SHP77 treated with DMSO at 0.1 percent for 48 hours (cell line): Measurements from ENCODE around the gene SPOCD1.
"Not testable (repeated sequence)": the region's sequence is repeated elsewhere in the genome, so short reads cannot be mapped to it uniquely, and the experiment has no call there.

ENCODE experiments used
- DNase-seq: peaks from one replicate; lab custom pipeline; 2025; lab: John Stamatoyannopoulos, UW

The SPOCD1 gene

DNA sequence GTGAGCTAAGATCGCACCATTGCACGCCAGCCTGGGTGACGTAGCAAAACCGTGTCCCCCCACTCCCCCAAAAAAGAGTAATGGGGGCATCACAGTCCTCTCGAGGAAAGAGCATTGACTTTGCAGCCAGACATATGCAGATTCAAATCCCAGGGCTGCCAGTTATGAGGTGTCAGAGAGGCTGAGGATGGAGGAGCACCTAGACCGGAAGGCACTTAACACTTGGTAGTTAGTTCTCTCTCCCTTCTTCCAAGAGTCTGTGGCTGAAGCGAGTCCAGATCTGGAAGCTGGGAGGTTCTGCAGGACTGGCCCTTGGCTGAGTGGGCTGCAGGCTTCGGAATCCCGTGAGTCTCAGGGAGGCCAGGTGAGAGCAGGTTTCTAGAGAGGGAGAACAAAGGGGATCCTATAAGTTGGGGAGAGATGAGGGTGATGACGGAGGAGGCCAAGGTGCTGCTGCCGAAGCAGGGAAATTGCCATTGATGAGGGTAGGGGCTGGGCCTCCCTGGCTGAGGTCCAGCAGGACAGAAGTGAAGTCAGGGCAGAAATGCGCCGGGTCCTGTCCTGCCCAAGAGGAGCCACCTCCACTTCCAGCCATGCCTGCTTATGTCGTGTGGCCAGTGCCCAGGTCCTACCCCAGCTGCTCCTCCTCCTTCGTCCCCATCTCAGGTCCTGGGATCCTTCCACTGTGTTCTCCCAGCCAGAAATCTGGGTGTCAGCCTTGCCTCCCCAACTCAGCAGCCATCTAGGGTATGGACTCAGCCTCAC is 13.3 kb upstream of the SPOCD1 start:
- no peak for DNase-seq

DNA sequence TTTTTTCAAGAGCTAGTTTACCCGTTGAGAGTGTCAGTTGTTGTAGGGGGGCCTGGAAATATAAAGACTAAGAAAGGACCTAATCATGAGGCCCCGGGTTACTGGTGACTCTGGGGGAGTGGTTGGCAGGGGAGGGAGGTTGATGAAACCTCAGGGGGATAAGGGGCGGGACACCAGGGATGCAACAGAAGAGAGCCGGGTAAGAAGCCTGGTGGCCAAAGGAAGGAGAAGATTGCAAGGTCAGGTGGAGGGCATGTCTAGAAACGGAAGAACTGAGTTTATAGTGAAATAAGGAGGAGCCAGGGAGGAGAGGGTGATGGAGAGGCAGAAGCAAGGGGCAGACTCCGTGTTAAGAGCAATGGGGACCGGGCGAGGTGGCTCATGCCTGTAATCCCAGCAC is 12.5 kb upstream of the SPOCD1 start:
- no peak for DNase-seq

DNA sequence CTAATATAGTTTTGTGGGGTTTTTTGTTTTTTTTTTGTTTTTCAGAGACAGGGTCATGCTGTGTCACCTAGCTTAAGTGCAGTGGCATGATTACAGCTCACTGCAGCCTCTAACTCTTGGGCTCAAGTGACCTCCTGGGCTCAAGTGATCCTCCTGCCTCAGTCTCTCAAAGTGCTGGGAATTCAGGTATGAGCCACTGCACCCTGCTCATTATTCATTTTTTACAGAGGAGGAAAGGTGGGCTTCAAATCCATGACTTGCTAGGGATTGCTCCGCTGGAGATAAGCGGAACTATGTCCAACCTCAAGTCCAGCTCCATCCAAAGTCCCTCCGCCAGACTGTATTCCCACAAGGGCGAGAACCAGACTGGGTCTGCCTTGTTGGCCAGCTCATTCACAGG is 8.0 kb upstream of the SPOCD1 start:
- no peak for DNase-seq

DNA sequence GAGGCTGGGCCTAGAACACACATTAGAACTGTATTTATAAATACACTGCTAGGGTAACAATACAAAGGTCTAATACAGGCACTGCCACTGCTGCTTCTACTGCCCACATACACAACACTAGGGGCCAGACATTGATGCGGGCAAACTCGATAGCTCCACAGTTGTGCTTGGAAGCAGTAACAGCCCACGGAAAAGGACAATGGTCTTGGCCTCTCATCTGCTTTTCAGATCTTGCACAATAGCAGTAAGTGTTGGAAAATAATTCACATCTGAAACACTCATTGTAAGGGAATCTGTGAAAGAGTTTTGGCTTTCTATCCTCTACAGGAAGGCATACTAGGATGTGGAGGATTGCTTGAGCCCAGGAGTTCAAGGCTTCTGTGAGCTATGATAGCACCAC is 6.9 kb upstream of the SPOCD1 start:
- no peak for DNase-seq

DNA sequence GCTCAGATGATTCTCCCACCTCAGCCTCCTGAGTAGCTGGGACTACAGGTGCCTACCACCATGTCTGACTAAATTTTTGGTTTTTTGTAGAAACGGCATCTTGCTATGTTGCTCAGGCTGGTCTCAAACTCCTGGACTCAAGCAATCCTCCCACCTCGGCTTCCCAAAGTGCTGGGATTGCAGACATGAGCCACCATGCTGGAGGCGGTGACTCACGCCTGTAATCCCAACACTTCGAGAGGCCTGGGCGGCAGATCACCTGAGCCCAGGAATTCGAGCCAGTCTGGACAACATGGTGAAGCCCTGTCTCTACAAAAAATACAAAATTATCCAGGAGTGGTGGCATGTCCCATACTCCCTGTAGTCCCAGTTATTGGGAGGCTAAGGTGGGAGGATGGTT is 4.4 kb upstream of the SPOCD1 start:
- DNase-seq: not testable (repeated sequence)

DNA sequence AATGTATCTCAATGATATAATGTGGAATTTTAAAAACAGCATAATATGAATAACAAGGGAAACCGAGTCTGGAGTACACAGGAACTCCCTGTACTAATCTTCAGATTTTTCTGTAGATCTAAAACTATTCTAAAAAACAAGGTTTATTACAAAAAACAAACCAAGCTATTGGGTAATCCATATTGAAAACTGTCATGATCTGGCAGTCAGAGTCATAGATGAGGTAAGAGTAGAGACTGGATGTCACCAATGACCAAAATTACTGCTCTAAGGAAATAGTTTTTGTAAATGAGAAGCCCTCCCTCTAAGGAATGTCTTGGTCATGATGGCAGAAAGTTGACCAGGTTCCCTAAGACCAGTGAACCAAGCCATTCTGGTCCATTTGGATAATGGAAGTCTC is 2.4 kb upstream of the SPOCD1 start:
- DNase-seq: no peak

DNA sequence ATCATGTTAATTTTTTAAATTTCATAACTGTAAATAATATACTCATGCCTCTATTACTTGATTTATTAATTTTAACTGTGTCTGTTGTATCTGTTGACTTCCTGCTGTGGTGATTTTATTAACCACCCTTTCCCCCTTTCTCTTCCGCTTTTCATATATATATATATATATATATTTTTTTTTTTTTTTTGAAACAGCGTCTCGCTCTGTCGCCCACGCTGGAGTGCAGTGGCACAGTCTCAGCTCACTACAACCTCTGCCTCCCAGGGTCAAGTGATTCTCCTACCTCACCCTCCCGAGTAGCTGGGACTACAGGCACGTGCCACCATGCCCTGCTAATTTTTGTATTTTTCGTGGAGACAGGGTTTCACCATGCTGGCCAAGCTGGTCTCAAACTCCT is 1.1 kb upstream of the SPOCD1 start:
- DNase-seq: not testable (repeated sequence)

DNA sequence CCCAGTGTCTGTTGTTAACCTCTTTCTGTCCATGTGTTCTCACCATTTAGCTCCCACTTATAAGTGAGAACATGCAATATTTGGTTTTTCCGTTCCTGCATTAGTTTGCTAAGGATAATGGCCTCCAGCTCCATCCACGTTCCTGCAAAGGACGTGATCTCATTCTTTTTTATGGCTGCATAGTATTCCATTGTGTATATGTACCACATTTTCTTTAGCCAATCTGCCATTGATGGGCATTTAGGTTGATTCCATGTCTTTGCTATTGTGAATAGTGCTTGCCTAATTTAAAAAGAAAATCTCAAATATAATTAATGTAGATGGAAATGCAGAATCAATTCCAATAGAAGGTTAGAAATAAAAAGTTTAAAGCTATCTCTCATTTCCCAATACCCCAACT is 679 bp upstream of the SPOCD1 start:
- not testable (repeated sequence) for DNase-seq

DNA sequence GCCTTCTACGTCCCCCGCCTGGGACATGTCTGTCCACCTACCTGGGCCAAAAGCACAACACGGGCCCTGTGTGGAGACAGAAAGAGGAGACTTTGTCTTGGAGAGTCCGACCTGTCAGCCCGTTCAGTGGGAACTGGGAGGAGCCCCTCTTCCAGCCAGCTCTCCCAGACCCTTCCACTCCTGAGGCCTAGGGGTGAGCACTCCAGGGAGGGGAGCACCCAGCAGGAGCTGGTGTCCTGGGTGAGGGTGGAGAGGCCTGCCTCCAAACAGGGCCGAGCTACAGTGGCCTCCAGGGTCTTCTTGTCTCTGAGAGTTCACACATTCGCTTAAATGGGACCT is 546 bp downstream of the SPOCD1 start:
- DNase-seq: no peak

DNA sequence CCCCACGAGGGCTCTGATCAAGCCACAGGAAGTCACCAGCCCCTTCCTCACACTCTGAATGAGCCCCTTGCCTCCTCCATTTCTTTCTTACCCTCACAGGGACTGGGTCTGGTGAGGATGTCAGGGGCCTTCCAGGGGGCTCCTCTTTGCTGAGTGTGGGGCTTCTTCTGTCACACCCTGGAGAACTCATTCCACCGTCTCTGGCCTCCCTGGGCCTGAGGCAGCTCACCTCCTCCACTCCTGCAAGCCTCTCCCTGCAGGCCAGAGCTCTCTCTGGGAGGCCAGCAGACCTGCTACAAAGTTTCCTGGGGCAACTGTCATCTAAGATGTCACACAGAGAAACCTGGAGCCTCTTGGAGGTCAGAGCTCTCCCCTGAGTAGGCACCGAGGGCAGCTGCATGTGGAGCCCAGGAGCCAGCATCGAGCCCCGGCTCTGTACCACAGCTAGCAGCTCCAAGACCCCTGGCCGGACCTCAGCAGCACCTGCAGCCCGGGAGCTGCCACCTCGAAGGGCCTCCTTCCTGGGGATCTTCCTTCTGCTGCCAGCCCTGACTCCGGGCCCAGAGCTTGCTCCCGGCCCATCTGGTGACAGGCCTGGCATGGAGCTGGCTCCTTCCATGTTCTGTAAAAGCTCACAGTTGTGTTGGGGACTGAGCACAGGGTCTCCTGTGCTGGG is 1.1 kb downstream of the SPOCD1 start:
- no peak for DNase-seq

DNA sequence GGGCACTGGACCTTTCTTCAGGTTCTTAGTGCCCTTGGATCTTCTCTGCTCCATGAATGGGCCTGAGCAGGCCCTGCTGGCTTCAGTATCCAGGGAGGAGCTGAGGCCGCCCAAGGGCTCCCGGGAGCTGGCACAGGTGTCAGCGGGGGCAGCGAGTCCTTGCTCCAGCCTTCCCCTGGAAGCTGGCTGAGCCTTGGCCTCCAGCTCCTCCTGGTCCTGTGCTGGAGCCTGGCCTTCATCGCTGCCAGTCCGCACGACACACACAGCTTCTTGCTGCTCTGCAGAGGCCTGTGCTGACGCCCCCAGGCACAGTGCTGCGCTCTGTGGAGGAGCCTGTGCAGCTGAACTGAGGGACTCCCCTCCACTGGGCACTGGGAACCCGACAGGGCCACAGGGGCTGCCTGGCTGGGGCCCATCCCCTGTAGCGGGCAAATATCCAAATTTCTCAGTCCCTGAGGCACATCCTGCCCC is 1.7 kb downstream of the SPOCD1 start:
- DNase-seq: no peak

DNA sequence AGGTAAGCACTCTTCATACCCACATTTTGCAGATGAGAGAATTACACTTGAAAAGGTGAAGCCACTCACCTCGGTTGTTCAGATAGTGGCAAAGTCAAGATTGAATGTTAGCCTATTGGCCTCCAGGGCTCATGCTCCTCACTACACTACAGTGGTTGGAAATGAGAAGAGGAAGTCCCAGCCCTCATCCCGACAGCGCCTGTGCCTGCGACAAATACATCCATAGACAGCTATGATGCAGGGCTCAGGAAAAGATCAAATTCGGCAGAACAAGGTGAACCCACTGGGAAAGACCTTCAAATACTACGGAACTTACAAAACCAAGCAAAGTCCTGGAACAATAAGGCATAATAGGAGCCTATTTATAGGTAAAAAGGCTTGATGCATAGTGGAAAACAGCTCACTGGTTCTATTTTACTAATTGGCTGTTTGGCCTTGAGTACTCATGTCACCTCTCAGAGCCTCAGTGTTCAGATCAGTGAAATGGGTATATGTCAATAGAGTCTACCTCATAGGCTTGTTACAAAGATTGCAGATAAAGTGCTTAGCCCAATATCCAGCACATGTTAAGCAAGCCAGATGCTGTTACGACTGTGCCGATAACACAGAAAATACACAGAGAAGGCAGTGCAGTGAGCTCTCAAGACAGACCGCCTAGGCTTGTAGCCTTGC is 3.5 kb downstream of the SPOCD1 start:
- no peak for DNase-seq

DNA sequence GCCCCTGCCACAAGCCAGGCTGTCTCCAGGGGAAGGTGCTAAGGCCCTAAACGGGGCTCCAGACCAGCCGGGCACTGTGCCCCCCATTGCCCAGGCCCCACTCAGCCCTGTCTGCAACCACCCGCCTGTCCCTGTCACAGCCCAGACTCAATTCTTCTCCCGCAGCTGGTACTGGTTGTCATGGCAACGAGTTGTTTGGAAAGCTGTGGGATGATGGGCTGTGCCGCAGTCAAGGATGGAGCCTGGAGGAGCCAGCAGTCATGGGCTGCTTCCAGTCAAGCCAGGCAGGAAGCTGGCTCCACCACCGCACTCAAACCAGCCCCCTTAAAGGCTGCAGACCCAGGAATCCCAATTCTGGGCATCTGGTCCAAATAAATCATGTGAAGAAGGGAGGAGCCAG is 4.2 kb downstream of the SPOCD1 start:
- DNase-seq: peak; percentile 85

DNA sequence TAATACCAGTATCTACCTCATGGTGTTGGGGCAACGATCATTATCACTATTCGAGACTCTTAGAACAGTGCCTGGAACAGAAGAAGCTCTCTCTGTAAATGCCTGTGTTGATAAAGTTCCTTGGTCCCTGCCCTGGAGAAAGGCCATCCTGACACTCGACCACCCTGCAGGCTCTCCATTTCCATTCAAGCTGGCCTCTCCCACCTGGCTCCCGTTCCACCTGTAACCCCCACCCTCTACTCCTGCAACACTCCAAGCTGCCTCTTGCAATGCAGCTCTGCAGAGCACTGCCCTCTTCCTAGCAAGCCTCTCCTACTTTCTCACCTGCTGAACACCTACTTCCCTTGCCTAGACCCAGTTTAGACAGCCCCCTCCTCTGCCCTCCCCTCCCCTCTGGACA is 6.1 kb downstream of the SPOCD1 start:
- DNase-seq: no peak

DNA sequence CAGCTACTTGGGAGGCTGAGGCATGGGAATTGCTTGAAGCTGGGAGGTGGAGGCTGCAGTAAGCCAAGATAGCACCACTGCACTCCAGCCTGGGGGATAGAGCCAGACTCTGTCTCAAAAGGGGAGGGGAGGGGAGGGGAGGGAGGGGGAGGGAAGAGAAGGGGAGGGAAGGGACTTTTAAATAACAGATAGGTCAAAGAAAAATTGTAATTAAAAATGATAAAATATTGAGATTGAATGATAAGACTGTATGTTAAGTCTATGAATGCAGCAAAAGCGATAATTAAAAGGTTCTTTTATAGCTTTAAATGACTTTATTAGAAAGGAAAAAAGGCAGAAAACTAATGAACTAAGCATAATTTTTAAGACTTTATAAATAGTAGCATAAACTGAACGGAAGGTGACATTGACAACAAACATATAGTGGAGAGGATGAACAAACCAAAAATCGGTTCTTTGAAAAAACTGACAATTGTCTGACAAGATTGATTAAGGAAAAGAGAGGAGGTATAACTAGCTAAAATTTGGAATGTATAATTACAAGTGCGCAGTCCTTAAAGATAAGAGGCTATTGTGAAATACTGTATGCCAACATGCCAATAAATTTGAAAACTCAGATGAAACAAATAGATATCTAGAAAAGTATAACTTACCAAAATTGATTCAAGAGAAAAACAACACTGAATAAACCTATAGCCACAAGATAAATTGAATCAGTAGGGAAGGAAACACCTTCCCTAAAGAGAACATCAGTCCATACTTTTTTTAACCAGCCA is 8.4 kb downstream of the SPOCD1 start:
- DNase-seq: no peak

DNA sequence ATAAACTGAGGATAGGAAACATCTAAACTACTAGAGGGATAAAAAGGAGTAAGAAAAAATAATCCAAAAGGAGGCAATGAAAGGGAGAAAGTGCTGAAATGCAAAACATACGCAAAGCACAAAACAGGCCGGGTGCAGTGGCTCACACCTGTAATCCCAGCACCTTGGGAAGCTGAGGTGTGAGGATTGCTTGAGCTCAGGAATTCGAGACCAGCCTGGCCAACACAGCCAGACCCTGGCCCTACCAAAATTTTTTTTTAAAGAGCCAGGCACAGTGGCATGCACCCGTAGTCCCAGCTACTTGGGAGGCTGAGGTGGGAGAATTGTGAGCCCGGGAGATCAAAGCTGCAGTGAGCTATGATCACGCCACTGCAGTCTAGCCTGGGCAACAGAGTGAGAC is 10.5 kb downstream of the SPOCD1 start:
- no peak for DNase-seq

DNA sequence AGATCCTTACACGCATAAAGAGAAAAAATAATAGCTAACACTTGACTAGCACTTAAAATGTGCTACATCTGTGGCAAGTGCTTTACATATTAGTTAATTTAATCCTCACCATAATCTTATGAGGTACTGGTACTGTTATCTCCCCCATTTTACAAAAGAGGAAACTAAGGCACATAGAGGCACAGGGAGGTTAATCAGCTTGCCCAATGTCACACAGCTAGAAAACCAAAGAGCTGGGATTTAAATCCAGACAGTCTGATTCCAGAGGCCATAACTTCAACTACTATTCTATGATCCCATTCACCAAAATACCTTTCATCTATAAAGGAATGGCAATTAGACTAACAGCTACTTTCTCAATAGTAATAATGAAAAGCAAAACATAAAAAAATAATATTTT is 11.7 kb downstream of the SPOCD1 start:
- DNase-seq: no peak

DNA sequence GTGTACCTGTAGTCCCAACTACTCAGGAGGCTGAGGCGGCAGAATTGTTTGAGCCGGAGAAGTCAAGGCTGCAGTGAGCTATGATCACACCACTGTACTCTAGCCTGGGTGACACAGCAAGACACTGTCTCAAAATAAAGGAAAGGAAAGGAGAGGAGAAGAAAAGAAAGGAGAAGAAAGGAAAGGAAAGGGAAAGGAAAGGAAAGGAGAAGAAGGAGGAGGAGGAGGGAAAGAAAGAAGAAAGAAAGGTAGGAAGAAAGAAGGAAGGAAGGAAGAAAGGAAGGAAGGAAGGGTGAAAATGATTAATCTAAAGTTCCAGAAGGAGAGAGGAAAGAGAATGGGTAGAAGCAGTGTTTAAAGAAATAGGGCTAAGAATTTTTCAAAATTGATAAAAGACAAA is 12.2 kb downstream of the SPOCD1 start:
- DNase-seq: no peak

DNA sequence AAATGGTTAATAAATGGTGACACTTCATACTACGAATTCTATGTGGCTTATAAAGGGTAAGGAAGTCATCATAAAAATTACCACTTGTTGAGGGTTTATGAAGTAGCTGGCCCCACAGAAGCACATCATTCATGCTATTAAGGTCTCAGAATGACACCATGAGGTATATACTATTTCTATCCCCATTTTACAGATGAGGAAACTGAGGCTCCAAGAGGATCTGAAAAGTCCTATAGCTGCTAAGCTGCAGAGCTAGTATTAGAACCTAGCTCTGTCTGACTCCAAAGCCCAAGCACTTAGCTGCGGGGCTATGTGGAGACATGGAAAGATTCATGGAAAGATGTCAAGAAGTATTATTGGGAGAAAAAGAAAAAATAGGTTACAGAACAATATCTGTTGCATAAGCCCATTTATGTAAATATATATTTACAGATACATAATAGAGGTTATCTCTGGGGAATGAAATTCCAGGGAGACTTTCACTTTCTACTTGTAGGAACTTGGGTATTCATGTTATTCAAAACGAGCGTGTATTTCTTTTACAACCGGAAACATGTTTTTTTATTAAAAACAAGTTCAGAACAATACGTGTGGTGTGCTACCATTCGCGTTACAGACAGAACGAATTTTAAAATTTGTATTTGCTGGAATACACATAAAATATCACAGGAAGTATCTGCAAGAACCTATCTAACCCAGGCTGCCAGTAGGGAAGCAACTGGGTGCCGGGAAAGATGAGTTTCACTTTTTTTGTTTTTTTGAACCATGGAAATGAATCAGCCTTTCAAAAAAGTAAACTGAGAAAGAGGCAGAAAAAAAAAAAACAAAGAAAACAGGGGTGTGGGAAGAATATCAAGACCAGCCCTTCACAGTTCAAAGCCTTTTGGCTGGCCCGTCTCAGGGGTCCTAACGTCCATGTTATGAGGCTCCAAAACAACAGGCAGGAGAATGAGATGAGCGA is 13.4 kb downstream of the SPOCD1 start:
- DNase-seq: no peak

DNA sequence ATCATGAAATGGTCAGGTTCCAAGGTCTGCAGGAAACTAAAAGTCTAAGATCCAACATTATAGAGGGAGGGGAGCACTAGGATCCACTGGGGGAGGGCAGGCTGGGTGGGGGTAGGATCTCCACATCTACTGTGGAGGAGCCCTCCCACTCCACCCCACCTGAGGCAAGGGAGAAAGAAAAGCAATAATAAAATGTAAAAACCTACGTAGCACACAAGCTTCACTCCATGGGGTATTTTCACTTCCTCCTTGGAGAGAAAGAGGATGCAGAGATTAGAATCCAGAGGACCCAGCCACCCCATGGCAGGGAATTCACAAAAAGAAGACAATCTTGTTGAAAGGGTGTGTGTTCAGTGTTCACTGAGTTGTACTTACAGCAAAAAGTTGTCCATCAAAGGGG is 14.4 kb downstream of the SPOCD1 start:
- DNase-seq: no peak

DNA sequence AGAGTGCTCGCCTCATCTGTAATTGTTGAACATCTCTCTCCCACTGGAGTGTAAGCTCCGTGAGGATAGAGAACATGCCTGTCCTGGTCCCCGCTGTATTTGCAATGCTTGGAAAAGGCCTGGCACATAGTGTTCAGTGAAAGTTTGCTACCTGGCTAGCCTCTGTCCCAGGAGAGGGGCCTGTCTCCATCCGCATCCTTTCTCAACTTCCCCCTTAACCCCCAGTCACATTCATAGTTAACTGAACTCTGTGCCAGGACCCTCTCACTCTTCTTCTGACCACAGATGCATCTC is 15.2 kb downstream of the SPOCD1 start:
- no peak for DNase-seq
